NOMO-1 (cell line): Measurements from ENCODE around the gene HOXC10.

Source experiments
- DNase-seq, 2 experiments: peaks; one replicate each; lab custom pipeline; 2025; ENCODE audit not compliant: unreplicated experiment in 2 of 2; lab: John Stamatoyannopoulos, UW

The HOXC10 gene

GRCh38 chr12:53976823-53977595, 7.9 kb upstream of the HOXC10 start:
- no peak for DNase-seq

- DNase-seq = no peak
Observed at GRCh38 chr12:53977596-53978445, 7.1 kb upstream of the HOXC10 start.

DNA sequence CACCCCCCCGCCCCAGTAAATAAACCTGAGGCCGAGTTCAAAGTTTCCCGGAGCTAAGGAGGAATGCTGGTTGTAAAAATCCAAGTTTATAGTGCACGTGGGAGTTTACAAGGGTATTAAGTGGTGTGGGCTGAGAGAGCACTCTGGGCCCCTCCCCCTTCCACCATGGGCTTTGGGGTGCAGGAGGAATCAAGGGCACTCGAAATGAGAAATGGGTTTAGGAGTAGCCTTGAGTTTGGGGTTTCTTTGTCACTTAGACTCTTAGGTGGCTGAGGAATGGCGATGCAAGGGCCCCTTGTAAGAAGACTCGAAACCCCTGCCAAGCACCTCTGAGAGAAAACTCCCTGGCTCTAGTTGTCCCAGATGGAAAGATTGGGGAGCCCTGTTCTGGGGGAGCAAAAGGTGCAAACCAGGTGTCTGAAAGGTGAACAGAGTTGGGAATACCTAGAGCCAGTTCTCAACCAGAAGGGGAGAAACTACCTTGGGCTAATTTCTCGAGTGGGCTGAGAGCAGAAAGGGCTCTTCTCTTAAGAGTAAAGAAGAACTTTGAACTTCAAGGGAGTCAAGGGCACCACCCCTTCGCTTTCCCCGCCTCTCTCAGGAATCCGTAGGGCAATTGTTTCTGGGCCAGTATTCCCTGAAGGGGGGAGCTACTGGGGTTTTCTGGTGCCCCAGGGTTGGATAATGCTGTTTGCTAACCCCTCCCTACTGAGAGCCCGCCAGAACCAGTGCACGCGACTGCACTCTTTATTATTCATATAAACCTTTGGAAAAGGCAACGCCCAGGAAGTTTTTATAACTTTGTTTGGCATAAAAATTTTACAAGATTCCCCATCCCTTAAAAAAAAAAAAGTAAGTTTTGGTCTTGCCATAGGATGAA, 6.2 kb upstream of the HOXC10 start:
- DNase-seq = no peak

DNA sequence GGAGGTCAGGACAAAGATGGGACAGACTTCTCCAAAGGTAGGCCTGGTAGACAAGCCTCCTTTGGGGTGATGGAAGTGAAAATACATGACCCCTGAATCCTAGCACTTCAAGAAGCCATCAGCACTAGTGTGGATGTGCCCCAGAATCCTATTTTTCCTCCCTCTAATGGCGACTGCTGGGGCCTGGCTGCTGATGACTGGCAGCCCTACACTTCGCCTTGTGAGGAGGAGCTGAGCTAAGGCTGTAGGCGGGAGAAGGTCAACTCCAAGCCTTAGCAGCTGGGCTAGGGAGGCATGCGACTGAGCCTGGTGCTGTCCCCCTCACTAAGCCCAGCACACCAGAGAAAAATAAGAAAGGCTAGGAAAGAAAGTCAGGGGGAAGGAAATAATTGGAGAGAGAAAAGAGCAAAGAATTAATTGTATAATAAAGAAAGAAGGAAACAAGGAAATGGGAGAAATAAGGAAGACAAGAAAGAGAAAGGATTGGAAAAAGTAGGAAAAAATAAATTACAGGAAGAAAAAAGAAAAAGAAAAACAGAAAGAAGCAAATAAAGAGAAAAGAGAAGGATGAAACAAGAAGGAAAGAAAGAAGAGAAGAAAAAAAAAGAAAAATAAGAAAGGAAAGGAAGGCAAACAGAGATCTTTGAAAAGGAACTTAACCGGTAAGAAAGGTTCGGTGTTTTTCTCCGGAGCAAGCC, 4.7 kb upstream of the HOXC10 start:
- DNase-seq = no peak

- DNase-seq = no peak
Observed at GRCh38 chr12:53980802-53981496, 4.0 kb upstream of the HOXC10 start.

GRCh38 chr12:53981634-53982565, 3.0 kb upstream of the HOXC10 start:
- no peak for DNase-seq

DNA sequence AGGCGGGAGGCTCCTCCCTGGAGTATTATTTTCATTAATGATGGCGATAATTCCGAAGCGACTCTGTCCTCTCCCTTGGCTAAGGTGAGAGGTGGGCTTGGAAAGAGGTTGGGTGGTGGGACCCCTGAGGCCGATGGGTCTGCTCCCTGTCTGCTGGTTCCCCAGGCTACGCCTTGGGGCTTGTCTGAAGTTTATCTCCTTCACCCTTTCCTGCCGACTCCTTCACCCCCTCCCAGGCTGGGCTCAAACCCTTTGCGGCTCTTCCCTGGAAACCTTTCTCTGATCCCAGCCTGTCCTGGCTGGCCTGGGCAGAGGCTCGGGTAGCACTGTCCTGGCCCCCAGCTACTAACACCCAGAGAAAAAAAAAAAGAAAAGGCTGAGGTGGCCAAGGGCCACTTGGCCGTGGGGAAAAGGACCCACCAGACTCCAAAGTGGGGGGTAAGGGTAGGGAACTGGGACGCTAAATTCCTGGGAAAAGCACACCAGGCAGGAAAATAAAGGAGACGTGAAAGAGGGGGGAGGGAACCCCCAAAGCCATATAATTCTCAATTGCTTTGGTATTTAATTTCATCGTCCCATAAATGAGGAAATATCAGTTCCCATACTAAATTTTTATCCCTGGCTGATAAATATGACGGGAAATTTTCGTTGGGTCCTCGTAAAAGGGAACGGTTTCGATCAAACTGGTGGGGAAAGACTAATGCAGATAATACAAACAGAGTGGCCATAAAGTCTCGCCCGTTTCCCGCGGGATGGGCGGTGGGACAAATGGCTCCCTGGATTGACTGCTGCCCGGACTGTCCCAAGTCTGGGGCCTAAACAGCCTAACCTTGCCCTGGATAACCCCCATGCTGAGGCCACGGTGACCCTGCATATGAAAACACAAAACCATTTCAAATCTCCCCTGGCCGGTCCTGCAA, 2.0 kb upstream of the HOXC10 start:
- no peak for DNase-seq

DNA sequence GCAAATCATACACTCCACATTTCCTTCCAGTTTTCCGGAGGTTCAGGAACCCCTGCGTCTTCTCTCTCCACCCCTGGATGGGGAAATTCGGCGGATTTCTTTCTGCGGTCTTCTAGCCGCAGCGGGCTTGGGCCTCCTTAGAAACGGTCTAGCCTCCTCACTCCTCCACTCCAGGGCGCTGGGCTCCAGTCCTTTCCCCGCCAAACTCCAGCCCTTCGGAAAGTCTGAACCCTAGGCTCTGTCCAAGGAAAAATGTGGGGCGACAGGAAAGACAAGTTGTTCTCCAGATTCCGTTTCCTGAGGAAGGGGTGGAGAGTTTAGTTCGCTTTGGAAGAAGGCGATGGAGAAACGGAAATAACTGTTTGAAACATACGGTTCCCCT, 1.4 kb upstream of the HOXC10 start:
- peak in 1 of 2 experiments; percentile 23 for DNase-seq

DNA sequence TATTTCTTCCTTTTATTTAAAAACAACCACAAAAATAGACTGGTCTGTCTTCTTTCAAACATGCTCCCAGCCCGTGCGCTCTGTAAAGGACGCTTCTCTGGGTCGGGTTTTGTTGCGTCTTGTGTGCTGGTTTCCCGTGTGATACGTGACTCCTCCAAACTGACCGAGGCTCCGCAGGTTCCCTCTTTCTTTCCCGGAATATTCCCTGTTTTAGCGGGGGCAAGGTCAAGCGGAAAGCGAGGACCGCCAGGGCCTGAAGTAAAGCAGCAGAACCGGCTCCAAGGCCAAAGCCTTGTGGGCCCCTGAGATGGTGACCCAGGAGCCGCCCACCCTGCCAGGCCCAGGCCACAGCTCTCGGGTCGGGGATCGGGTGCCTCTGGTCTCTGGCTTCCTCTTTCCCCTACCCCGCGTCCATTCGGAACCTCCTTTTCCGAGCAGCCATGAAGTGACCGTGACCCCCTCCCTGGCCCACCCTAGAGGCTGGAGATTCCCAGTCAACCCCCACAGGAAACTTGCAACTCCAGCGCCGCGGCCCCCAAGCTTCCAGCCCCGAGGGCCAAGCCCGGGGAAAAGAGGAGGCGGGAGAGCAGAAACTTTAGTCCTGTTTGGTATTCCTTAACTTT, 885 bp upstream of the HOXC10 start:
- DNase-seq = peak in 1 of 2 experiments; percentile 27

DNA sequence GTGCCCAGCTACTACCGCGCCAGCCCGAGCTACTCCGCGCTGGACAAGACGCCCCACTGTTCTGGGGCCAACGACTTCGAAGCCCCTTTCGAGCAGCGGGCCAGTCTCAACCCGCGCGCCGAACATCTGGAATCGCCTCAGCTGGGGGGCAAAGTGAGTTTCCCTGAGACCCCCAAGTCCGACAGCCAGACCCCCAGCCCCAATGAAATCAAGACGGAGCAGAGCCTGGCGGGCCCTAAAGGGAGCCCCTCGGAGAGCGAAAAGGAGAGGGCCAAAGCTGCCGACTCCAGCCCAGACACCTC, 697 bp downstream of the HOXC10 start:
- no peak for DNase-seq

DNA sequence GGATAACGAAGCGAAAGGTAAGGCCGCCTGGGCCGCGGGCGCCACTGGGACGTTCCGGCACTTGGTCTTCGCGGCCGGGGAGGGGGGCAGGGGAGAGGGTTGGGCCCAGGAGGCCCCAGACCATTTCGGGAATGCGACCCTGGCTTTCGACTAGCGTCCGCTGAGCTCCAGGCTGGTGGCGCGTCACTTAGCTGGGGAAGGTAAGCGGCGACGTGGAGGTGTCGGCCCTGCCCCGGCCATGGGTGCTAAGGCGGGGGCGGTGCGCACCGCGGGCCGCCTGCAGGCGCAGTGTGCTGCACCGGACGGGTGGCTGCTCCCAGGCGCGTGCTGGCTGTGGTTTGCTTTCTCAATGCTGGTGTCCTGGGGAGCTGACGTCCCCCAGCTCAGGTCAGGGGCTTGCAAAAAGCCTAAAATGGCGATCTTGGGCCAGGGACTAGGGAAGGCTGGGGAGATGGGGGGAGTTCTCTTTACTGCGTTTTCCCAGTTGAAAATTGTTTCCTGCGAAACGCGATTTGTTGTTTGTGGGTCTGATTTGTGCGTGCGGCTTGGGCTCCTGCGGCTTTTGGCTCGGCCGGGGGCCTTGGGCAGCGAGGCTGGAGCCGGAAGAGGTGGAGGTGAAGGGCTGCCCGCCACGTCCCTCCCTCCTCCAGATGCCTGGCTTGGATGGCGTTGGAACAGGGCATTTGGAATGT, 1.2 kb downstream of the HOXC10 start:
- DNase-seq = no peak

DNA sequence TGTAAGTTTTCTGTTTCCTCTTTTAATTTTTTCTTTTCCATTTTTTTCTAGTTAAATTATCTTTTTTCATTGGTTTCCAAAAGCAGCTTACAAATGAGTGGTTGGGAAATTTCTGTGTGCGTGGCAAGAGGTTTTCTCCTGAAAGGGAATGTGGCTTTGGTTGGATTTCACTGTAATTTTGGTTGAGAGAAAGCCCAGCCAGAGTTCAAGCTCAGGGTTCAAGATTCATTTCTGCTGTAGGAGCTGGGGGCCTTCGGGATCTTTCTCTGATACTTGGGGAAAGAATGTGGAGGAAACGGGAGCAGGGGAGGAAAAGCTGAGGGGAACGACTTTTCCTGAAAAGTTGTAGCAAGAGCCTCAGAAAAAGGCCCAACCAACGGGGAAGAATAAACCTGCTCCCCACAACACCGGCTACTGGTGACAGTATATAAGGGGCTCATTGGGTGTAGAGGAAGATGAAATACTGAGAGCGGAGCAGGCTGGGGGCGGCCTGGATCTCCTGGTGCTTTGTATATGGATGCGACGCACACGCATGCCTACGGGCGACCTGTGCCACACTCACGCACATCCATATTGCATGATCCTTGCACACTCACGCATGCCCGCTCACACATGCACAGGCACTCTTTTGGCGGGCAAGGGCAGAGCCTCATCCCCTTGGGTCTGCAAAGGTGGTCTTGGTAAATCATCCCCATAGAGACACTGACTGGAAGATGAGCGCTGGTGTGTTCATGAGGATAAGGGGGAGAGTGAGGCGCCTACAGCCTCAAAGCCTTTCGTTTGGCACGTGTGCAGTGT, 1.9 kb downstream of the HOXC10 start:
- DNase-seq = no peak

DNA sequence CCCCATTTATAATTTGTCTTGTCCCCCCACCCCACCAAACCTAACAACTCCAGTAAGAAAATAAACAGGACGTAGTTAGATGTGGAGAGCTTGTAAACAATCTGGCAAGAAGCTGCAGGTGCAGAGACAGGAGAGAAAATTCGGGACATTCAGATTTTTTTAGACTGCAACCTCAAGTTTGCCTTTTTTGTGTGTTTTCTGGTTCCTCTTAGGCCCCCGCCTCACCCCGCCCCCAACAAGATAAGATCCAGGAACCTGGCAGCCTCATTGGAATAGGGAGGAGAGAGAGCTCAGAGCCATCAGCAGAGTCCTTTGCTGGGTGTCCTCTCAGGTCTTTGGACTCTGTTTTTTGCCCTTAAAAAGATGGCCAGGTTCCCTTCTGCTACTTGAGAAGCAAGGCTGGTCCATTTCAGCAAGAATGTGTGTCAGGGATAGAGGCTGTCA, 2.9 kb downstream of the HOXC10 start:
- no peak for DNase-seq

DNA sequence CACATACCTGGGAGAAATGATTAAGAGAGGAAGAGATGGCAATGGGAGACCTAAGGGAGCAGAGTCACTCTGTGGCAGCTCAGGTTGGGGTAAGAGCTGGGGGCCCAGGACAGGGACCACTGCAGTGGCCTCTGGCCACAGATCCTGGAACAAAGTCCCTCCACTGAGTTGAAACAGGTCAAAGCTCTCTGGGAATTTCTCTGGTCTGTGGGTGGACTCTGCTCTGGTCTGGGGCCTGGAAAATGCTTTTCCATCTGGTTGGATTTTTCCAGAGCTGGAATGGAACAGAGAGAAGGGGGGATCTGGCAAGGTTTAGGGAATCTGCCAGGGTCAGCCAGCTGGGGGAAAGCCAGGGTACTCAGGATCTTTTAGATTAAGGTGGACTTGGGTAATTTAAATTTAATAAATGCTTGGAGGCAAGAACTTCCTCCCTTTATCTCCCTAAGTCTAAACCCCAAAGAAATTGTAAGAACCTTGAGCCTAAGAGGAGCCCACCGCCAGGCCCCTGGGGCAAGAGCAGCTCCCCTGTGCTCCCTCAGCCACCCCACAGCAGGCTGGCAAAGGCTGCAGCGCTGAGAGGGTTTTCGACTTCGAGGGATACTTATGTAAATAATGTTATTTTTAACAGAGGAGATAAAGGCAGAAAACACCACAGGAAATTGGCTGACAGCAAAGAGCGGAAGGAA, 3.7 kb downstream of the HOXC10 start:
- DNase-seq = no peak
